NCI-H526 treated with DMSO at 0.1 percent for 48 hours (cell line): ENCODE measurements around the gene RIC3.

Experiments used
- DNase-seq: peaks from one replicate; lab custom pipeline; 2025; lab: John Stamatoyannopoulos, UW

RIC3 gene, protein sequence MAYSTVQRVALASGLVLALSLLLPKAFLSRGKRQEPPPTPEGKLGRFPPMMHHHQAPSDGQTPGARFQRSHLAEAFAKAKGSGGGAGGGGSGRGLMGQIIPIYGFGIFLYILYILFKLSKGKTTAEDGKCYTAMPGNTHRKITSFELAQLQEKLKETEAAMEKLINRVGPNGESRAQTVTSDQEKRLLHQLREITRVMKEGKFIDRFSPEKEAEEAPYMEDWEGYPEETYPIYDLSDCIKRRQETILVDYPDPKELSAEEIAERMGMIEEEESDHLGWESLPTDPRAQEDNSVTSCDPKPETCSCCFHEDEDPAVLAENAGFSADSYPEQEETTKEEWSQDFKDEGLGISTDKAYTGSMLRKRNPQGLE

DNA sequence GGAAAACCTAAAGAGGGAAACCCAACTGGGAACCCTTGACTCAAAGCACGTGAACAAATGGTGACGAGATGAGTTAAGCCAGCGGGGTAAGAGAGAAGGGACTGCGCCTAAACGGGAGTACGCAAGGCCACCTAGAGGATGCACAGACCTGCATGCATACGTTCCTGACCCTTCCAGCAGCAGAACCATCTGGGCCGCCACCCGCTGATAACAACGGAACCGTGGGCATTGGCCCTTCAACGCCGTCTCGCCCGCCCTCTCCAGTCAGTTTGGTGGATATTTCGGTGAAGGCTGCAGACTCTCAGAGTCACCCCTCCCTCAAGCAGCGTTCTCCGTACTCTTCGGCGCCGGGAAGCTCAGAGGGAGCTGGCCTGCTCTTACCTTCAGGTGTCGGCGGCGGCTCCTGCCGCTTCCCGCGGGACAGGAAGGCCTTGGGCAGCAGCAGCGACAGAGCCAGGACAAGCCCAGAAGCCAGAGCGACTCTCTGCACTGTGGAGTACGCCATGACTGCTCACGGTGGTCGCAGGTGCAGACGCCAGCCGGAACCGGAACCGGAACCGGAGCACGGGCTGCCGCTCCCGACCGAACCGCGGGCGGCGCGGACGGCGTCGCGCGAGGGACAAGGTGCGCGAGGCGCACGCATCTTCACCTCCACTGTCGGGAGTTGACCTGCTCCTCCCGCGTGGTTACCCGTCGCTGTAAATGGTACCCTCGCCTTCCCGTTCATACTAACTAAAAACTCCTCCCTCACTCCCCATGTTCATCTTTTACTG is at the start of gene RIC3:
Gene RIC3 (minus strand): TSS at position 541 of the 773 bp plus-strand sequence. CDS start 36 bp downstream, at position 505.
- DNase-seq, result peak; percentile 84

DNA sequence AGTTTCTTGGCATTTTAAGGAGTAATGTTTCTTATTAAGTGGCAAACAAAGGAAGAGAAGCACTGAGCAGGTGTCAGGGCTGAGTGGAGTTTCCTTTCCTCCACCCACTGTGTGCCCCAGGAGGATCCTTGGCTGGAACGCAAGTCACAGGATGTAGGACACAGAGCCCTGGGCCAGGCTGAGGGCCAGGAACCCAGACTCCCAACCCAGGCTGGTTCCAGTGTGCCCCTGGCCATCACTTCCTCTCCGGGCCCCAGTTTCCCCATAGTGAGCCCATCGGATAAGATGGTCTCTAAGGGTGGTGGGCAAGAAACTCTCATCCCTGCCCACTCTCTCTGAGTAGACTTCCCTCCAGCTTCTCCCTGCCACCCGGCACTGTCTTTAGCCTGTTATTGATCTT is 49.6 kb upstream of the RIC3 start:
- DNase-seq, result no peak

DNA sequence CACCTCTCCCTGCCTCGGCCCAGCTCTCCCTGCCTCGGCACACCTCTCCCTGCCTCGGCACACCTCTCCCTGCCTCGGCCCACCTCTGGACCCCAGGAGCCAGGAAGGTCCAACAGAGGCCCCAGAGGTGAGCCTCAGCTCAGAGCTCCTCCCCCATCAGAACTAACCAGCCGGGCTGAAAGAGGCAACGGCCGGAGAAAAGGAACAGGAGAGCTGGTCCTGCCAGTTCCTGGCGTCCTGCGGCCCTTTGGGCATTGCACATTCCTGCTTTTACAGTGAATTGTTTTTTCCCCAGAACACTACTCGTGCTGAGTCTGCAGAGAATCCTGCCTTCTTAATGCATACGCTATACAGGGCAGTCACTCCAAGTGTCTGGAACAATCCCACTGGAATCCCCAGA is 49.1 kb upstream of the RIC3 start:
- DNase-seq, result no peak

DNA sequence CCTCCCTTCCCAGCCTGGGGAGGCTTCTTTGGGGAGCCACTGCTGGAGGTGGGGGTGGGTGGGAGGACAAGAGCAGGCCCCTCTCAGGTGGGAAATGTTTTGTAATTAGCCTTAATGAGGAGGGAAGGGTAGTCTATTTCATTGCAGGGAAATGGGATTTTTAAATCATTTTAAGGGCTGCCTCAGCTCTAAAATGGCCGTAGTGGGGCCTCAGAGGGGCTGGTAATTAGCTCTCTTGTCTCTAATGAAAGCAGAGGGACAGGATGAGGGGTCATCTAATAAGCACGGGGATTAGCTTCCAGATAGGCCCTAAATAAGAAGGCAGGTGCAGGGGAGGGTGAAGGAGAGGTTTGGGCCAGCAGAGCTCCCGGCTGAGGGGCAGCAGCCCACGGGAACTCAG is 48.3 kb upstream of the RIC3 start:
- no peak for DNase-seq

DNA sequence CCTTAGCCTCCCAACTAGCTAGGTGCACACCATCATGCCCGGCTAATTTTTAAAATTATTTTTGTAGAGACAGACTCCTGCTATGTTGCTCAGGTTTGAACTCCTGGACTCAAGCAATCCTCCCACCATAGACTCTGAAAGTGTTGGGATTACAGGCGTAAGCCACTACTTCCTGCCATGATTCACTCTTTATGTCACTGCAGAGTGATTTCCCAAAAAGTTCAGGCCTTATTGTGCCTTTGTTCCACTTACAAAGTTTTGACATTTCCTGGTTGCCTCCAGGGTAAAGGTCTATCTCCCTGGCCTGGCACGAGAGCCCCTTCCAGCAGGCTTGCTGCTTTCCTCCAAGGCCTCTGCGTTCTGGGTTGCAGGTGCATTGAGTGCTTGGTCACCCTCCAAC is 44.6 kb upstream of the RIC3 start:
- no peak for DNase-seq

DNA sequence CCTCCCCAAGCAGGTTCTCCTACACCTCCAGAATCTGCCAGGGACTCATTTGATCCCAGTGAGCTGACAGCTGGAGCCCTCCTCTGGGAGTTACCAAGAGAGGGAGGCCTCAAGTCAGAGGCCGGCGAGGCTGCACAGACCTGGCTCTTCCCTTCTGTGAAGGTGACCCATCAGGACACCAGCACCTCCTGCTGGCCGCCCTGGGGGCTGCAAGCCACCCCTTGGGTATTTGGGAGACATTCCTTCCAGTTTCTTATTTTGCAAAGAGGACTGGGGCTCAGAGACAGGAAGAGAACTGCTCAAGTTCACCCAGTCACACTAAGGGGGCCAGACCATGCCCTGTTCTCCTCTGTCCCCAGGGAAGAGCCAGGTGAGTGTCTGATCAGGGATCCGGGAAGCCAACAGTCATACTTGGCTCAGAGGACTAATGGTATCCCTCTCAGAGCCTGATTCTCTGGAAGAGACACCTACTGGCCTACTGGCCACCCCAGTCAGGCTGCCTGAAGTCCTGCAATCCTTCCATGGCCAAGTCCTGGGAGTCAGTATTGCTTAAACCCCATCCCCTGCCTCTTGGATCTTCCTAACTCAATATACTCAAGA is 40.5 kb upstream of the RIC3 start:
- DNase-seq, result no peak

DNA sequence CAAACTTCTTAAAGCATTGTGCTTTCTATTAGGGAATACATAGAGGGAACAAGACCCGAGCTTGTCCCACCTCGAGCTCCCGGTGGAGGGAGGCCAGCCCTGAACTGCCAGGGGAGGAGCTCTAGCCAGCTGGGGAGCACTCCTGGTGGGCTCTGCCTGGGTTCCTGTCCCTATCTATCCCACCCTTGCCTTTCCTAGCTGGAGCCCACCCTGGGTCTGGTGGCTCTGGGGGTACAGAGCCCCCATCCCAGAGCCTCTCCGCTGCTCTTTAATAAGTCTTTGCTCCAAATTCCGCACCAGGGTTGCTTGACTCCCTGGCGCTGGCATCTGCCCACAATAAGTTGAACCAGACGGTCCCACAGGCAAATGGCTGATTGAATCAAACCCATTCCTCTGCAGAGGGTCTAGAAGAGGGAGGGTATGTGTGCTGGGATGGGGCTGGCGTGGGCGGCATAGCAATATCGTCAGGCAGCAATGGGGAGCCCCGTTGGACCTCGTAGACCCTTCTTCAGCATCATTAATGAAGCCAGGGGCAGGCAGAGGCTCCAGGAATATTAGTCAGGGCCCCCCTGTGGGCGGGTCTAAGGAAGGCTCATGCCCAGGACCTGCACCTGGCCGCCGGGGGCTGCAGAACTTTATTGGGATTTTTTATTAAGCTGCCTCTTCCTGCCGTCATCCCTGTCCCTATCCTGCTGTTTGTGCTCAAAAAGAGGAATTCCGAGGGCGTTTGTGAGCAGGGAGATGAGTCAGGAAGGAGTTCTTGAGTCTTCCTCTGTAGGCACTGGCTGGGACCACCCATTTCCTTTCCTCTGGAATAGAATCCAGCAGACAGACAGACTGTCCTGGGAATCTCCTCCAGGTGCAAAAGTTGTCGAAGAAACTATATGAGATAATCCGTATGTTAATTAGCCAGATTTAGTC is 38.5 kb upstream of the RIC3 start:
- no peak for DNase-seq

DNA sequence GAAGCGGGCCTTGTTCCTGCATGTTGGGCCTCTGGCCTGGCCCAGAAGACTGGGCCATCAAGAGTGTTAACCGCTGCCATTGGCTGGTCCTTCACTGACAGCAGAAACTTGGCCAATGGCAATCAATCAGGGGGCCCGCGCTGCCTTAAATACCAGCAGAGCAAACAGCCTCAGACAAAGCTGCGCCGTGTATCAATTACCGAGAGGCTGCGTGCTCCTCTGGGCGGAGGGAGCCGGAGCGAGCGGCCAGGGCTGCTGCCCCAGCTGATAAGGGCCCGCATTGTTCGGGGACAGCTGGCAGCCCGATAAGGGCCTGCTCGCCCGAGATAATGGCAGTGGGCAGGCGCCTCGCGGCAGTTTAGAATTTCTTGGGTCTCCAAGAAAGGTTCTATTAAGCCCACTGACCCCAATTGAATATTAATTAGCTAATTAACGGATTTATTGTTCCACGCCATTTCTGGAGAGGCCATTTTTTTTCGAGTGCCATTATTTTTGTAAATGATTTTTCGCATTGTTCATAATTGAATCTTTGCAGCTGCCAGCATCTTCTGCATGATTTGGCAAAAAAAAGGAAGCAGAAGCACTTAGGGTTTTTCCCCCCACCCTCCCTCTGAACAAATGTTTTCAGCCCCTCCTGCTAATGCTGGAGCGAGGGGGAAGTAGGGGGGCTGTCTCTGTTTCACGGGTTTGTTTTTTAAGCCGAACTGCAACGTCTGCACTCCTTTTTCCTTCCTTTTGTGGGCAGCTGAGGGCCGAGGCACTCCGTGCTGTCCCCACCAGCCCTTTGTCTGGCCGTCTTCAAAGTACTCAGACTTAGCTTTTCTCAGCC is 37.6 kb upstream of the RIC3 start:
- DNase-seq, result no peak

DNA sequence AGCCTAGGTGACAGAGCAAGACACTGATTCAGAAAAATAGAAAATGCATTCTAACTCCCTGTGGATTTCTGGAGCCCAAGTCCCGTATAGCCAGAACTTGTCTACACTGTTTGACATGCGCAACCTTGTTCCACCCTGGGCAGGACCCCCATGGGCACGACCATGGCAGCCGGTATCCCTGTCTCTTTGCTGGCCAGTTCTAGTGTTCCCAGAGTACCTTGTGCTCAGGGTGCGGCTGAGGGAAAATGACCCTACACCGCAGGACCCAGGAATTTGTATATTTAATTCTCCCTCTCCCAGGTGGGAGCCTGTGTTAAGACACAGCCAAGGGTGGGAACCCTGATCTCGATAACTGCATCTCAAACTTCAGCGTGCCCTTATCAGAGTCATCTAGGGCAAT is 36.7 kb upstream of the RIC3 start:
- no peak for DNase-seq

DNA sequence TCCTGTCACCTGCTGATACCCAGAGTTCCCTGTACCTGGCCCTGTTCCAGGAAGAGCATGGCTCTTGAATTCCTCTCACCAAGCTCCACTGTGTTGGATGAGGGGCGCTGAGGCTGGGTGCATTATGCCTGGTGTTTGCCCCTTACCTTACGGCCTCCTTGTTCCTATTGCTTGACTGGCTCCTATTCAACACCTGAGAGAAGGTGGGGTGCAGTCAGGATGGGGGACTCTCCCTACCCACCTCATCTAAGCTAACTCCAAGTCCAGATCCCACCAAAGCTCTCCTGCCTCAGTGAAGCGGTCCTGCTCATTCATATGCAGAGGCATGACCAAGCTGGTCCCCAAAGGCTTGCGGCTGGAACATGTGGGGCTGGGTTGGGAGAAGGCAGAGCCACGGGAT is 35.8 kb upstream of the RIC3 start:
- DNase-seq, result no peak

DNA sequence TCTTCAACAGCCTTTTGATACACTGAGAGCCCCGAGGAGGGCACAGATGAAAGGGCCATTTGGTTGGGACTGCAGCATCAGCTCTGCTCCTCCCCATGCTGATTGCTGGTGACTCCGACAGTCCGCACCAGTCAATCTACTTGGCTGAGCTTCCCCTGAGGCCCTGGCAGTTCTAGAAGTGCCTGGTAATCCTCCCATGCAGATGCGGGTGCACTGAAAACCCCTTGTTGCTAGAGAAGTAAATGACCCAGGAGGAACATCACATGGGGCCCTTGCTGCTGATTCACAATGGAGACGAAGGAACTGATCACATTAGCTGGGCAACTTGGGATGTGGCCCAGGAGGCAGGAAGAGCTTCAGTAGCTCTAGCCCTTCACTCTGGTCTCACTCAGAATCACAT is 35.2 kb upstream of the RIC3 start:
- no peak for DNase-seq

DNA sequence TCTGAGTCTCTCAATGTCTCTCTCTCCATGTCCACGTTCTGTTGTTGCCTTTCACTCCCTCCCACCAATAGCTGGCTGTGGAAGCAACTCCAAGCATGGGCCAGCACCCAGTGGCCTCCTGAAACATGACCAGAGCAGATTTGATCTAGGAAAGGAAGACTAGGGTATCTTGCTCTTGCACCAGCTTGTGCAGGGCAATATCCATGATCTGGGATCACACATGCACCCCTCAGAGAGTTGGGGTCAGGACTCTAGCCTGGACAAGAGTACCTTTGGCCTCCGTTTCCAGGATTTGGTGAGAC is 34.5 kb upstream of the RIC3 start:
- DNase-seq, result no peak

DNA sequence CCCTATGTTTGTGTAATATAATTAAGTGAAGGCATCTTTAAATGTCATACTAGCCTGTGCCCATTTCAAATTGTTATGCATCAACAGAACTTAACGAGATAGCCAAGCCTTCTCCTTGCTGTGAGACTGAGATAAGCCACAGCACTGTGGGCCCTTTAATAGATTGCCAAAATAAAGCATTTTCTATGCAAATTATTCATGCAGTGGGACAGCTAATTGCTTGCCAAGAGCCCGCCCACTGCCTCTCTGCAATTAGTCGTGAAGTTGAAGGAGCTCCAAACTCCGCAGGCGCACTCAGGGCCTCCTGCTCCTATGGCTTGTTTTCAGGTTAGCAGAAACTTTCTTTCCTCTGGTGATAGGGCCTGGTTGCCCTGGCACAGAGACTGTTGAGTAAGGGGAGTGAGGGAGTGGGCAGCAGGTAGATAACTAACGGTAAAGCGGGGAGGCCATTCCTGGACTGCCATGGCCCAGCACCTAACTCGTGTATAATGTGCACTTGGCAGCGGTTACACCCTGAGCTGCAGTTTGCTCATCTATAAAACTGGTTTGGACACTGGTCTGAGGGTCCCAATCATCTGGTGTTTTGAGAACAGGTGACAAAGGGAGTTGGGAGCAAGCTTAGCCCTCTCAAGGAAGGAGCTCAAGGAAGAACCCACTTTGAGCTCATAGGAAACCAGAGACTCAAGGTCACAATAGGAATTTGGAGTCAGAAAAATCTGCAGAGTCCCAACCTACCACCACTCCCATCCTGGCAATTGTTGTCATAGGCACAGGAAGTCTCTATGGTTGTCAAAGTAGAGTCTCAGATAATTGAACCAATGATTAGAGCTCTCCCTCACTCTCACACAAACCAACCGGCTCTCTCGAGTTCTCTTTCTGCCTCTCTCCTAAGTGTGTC is 33.9 kb upstream of the RIC3 start:
- DNase-seq, result no peak

DNA sequence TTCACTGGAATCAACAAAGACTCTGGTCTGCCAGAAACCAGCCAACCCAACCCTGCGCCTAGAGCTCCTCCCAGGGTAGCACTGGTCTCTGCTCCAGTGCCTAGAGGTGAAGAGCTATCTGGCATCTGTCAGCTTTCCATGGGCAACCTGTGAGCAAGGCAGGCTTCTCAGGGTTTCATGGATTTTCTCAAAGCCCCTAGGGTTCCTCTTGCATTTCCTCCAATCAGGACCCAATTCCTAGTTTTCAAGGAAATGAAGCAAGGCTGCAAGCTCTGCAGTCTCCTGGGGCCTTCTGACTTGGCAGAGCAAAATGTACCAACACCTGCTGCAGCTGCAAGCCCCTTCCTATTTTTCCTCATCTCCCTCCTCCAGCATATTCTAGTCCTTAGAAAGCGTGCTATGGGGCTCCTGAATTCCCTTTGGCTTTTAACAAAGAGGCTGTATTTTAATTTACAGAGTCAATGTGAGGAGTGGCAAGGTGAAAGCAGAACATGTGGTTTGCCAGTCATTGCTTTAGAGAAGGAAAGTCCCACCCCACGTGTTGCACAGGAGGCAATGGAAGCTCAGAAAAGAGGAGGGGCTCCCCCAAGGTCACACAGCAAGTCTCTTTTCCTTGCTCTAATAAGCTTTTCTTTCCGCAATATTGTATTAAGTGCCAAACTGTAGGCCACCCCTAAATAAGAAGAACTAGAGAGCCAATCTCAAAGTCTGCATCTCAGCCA is 33.0 kb upstream of the RIC3 start:
- DNase-seq, result no peak

DNA sequence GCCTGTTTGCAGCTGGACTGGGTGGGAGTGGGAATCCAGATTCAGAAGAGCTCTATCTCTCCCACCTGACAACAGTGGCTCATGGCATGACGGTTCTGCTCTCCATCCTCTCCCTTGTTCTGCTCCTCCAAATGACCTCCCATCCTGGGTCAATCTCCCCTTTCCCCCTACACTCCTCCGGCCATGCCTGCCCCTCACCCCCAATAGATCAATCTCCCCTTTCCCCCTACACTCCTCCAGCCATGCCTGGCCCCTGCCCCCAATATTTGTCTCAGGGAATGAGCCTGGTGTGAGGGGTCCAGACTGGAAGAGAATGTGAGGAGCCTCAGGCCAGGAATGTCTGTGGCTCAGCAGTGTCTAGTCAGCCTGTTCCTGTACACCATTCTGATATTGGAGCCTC is 30.9 kb upstream of the RIC3 start:
- no peak for DNase-seq

DNA sequence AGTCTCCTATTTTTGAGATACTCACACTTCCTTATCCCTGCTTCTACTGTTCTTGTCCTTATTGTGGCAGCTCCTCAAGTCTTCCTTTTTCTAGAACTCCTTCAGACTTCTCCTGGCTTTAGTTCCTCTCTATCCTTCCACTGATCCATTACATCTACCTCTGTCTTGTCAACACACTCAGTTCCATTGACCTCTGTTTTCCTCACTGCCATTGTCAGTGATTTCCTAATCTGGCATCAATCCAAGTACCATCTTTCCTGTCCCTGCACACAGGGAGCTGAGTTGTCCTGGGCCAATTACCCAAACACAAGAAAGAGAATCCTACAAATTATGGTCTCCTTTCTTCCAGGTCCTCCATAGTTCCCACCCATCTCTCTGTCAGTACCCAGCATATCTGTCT is 27.9 kb upstream of the RIC3 start:
- no peak for DNase-seq

DNA sequence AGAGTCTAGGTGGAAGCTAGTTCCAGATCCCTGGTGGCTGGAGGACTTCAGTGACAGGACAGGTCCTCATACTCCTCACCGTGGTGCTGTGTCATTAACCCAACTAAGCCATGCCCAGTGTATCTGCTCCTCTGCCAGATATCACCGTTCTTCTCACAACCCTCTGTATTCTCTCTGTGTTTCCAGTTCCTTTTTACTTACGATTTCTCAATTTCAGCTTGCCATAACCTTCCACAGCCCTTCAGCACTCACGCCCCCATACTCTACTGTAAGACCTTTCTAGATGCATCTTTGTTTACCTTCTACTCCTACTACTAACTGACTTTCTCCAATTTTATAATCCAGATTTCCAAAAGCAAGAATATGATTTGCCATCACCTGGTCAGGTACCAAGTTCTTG is 26.1 kb upstream of the RIC3 start:
- DNase-seq, result no peak

DNA sequence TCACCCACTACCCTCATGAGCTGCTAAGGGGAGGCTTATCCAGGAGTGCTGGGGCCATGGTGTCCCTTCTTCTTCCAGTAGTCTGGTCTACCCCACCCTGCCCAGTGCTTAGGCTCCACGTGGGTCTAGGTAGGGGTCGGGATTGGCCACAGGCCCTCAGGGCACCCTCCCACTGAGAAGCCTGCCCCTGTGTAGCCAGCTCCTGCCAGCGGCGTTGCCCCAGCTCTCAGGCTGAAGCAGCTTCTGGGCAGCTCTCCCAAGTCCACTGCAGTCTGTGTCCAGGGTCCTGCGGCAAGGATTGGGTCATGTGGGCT is 24.0 kb upstream of the RIC3 start:
- no peak for DNase-seq

DNA sequence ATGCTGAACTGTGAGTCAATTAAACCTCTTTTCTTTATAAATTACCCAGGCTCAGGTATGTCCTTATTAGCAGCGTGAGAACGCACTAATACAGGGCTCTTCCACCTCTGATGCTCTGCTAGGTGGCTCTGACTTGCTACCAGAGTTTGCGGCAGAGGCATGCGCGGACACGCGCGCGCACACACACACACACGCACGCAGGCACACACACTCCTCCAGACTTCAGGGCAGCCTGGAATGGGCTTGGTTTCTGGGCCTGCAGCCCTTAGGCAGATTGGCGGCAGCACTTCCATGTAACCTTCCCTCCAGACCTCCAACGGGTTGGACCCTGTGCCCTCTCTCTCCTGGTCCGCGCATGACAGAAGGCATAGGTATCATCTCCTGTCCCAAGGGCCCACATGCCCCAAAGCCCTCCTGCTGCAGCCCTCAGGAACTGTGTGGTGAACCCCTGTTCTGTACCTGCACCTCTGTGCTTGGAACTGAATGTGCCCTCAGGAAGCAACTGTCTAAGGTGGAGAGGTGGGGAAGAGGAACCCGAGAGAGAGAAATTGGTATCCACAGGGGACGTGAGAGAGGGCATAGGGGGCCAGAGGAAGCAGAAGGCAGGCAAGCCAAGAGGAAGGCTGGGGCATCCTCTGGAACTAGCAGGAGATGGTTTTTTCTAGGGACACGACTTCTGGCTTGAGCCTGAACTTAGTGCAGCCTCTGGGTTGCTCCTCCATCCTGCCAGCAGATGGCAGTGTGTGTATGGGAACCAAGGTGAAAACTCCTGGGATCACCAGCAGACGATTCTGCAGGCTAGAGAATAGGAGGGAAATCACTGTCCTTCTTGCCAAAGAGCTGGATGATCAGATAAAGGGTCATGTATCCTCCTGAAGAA is 23.4 kb upstream of the RIC3 start:
- peak; percentile 27 for DNase-seq
